ENCODE results near the gene LCE7A. TPM values are rescaled to one million over a fixed set of nuclear protein-coding genes. Genes with fewer than 3 reads are reported as not detected.

LCE7A gene
- polyA plus RNA-seq, 2 of the 4 experiments (the other 2 are of a cell fraction), result not detected

DNA sequence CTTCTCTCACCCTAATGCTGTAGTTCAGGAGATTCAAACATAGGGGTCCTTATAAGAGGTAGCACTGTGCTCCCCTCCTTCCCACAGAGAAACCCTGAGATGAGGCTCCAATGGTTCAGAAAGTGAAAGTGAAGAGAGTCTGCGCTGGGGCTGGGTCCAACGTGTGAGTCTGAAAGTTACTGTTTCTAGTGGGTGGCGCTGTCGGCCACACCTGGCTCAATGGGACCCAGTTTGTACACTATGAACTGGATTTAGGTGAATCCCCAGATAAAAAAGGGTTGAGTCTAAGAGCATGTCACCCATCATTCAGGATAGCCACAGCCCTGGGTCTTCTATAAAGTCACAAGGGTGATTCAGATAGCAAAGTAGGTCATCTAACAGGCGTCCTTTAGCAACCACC is 21.1 kb downstream of the LCE7A start:
- Histone ChIP-seq H3K4me1 (no peaks in the 10 kb centered on the region), H3K4me2 (no peak overlapping the region), H3K9me3 (no peaks in the 10 kb centered on the region), H3K27ac (no peak overlapping the region), H3K4me3 (no peak overlapping the region)
- TF ChIP-seq JUNB (IDR thresholded peaks at IDR 0.05), result no peak
- TF ChIP-seq HOXA7 (CRISPR knock-in tag; IDR thresholded peaks at IDR 0.05), result no peak
- TF ChIP-seq TFCP2L1 (CRISPR knock-in tag; IDR thresholded peaks at IDR 0.05), result no peak
- no peak for TF ChIP-seq ESRRA (IDR thresholded peaks at IDR 0.05; ENCODE audit: borderline replicate concordance, low read length)
- no peak for TF ChIP-seq FOXS1 (CRISPR knock-in tag; IDR thresholded peaks at IDR 0.05)
- TF ChIP-seq RCOR1 (IDR thresholded peaks at IDR 0.05; ENCODE audit: low read depth, low read length), result no peak
- TF ChIP-seq, protein P1, sequence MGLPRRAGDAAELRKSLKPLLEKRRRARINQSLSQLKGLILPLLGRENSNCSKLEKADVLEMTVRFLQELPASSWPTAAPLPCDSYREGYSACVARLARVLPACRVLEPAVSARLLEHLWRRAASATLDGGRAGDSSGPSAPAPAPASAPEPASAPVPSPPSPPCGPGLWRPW (IDR thresholded peaks at IDR 0.05), result no peak
- TF ChIP-seq KDM5A (IDR thresholded peaks at IDR 0.05), result no peak
- TF ChIP-seq NR3C1 (IDR thresholded peaks at IDR 0.05), result no peak
- no peak for TF ChIP-seq RFX5 (IDR thresholded peaks at IDR 0.05)
- TF ChIP-seq HOXB5 (CRISPR knock-in tag; IDR thresholded peaks at IDR 0.05), result no peak
- no peak for TF ChIP-seq EHF (CRISPR knock-in tag; IDR thresholded peaks at IDR 0.05)
- TF ChIP-seq CHD4 (IDR thresholded peaks at IDR 0.05; ENCODE audit: borderline replicate concordance), result no peak
- no peak for TF ChIP-seq FOSL2 (IDR thresholded peaks at IDR 0.05)
- TF ChIP-seq FOSL2 (CRISPR knock-in tag; IDR thresholded peaks at IDR 0.05), result no peak
- TF ChIP-seq, protein P2, sequence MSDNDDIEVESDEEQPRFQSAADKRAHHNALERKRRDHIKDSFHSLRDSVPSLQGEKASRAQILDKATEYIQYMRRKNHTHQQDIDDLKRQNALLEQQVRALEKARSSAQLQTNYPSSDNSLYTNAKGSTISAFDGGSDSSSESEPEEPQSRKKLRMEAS (IDR thresholded peaks at IDR 0.05), result no peak
- no peak for TF ChIP-seq POLR2A (IDR thresholded peaks at IDR 0.05; ENCODE audit: low read length)
- TF ChIP-seq GATA3 (IDR thresholded peaks at IDR 0.05; ENCODE audit: borderline replicate concordance), result no peak
- 64% methylated on average over 5 of the region's 5 CpGs for WGBS (ENCODE audit: missing lambda C conversion rate)
- ChIA-PET CTCF (no interaction called here), POLR2A (no interaction called here)
- no peak for ATAC-seq
- no peak for FAIRE-seq
- DNase-seq (ENCODE audit: low read depth in 1 of 2, low spot score in 1 of 2), result no peak

DNA sequence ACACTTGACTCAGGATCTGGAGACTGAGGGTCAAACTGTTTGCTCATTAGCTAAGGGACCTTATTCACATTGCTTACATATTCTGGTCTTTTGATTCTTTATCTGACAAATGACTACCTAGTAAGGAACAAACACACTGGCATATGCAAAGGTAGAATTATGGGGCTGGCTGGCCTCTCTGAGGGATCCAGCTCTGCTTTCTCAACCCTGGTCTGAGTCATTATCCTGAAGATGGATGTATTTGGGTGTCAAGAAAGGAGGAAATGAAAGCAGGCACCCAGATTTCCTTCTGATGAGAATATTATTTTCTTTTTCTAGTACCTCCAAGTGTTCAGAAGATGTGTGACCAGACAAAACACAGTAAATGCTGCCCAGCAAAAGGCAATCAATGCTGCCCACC is 24.3 kb downstream of the LCE7A start:
- POLR2A ChIA-PET, result no interaction called here
- H3K4me2 ChIP-seq, result no peak overlapping the region
- CTCF ChIA-PET, result interaction anchor here (1.6 kb wide), 1 partner anchor 8 kb away, joined by 4 read pairs; no protein-coding TSS in a partner anchor

DNA sequence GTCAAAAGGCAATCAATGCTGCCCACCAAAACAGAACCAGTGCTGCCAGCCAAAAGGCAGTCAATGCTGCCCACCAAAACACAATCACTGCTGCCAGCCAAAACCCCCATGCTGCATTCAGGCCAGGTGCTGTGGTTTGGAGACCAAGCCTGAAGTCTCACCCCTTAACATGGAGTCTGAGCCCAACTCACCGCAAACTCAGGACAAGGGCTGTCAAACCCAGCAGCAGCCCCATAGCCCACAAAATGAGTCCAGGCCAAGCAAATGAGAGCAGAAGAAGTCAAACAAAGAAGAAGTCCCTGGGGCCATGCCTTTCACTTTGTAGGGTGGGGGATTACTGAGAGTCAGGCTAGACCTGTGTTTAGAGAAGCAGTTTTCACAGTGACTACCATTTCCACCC is 24.7 kb downstream of the LCE7A start:
- no peak overlapping the region for H3K4me3 ChIP-seq
- no peaks in the 10 kb centered on the region for H3K4me1 ChIP-seq
- POLR2A ChIA-PET, result no interaction called here
- 67% methylated on average over 1 of the region's 1 CpG for WGBS (ENCODE audit: missing lambda C conversion rate)
- no peak overlapping the region for H3K27ac ChIP-seq
- FAIRE-seq, result no peak
- TF ChIP-seq SREBF2 (IDR thresholded peaks at IDR 0.05), result no peak
- TF ChIP-seq, protein P3, sequence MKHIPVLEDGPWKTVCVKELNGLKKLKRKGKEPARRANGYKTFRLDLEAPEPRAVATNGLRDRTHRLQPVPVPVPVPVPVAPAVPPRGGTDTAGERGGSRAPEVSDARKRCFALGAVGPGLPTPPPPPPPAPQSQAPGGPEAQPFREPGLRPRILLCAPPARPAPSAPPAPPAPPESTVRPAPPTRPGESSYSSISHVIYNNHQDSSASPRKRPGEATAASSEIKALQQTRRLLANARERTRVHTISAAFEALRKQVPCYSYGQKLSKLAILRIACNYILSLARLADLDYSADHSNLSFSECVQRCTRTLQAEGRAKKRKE (CRISPR knock-in tag; IDR thresholded peaks at IDR 0.05; ENCODE audit: low read depth), result no peak
- TF ChIP-seq RAD21 (conservative IDR thresholded peaks at IDR 0.05 in 1 of 2, IDR thresholded peaks at IDR 0.05 in 1 of 2), result no peak
- no peak for TF ChIP-seq HDAC2 (IDR thresholded peaks at IDR 0.05)
- H3K9me3 ChIP-seq, result no peaks in the 10 kb centered on the region
- no peak overlapping the region for H3K4me2 ChIP-seq
- CTCF ChIA-PET, result interaction anchor here (0.6 to 1.6 kb wide), 2 partner anchors 9 to 231 kb away, joined by 3 to 4 read pairs; no protein-coding TSS in a partner anchor
- no peak for DNase-seq (ENCODE audit: low read depth in 1 of 2, low spot score in 1 of 2)
- ATAC-seq, result no peak

More for the DNA sequence above, 24.3 kb downstream of the LCE7A start:
- H3K4me1 ChIP-seq, result no peaks in the 10 kb centered on the region
- DNase-seq (ENCODE audit: low read depth in 1 of 2, low spot score in 1 of 2) (no peak), FAIRE-seq (no peak), ATAC-seq (no peak)
- H3K4me3 ChIP-seq, result no peak overlapping the region
- H3K27ac ChIP-seq, result no peak overlapping the region
- TF ChIP-seq CHD2 (IDR thresholded peaks at IDR 0.05; ENCODE audit: low read length, partially characterized antibody) (no peak), ZSCAN20 (CRISPR knock-in tag; IDR thresholded peaks at IDR 0.05) (no peak), POLR2A (IDR thresholded peaks at IDR 0.05; ENCODE audit: low read length) (no peak), TFCP2L1 (CRISPR knock-in tag; IDR thresholded peaks at IDR 0.05) (no peak), RARB (CRISPR knock-in tag; IDR thresholded peaks at IDR 0.05) (no peak), FOXS1 (CRISPR knock-in tag; IDR thresholded peaks at IDR 0.05) (no peak), RCOR1 (IDR thresholded peaks at IDR 0.05; ENCODE audit: low read depth, low read length) (no peak), HEYL (CRISPR knock-in tag; IDR thresholded peaks at IDR 0.05) (no peak)
- TF ChIP-seq, protein P3 (CRISPR knock-in tag; IDR thresholded peaks at IDR 0.05; ENCODE audit: low read depth), result no peak
- TF ChIP-seq, protein P4, sequence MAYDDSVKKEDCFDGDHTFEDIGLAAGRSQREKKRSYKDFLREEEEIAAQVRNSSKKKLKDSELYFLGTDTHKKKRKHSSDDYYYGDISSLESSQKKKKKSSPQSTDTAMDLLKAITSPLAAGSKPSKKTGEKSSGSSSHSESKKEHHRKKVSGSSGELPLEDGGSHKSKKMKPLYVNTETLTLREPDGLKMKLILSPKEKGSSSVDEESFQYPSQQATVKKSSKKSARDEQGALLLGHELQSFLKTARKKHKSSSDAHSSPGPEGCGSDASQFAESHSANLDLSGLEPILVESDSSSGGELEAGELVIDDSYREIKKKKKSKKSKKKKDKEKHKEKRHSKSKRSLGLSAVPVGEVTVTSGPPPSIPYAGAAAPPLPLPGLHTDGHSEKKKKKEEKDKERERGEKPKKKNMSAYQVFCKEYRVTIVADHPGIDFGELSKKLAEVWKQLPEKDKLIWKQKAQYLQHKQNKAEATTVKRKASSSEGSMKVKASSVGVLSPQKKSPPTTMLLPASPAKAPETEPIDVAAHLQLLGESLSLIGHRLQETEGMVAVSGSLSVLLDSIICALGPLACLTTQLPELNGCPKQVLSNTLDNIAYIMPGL (CRISPR knock-in tag; IDR thresholded peaks at IDR 0.05; ENCODE audit: borderline replicate concordance), result no peak
- TF ChIP-seq, protein P1 (IDR thresholded peaks at IDR 0.05), result no peak
- H3K9me3 ChIP-seq, result no peaks in the 10 kb centered on the region

All from A549 (cell line).